ENCODE data around the gene ECE2.

DNA sequence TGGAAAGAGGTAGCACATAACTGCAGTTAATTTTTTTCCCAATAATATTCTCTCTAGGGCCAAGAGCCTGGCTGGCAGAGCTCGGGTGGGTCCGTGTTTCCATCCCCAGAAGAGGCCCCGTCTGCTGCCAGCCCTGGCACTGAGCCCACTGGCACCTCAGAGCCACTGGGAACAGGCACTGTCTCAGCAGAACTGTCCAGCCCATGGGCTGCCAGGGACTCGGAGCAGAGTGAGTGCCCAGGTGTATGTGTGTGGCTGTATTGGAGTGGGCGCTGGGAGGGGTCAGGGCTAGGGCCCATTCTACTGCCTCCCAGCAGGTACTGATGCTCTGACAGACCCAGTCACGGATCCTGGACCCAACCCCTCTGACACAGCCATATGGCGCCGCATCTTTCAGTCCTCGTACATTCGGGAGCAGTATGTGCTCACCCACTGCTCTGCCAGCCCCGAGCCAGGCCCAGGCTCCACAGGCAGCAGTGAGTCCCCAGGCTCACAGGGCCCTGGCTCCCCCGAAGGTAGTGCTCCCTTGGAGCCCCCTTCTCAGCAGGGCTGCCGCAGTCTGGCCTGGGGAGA lies 37.5 kb upstream of the ECE2 start:
- TF ChIP-seq, protein P1, sequence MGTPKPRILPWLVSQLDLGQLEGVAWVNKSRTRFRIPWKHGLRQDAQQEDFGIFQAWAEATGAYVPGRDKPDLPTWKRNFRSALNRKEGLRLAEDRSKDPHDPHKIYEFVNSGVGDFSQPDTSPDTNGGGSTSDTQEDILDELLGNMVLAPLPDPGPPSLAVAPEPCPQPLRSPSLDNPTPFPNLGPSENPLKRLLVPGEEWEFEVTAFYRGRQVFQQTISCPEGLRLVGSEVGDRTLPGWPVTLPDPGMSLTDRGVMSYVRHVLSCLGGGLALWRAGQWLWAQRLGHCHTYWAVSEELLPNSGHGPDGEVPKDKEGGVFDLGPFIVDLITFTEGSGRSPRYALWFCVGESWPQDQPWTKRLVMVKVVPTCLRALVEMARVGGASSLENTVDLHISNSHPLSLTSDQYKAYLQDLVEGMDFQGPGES (IDR thresholded peaks at IDR 0.05): no peak
- TF ChIP-seq, protein P2, sequence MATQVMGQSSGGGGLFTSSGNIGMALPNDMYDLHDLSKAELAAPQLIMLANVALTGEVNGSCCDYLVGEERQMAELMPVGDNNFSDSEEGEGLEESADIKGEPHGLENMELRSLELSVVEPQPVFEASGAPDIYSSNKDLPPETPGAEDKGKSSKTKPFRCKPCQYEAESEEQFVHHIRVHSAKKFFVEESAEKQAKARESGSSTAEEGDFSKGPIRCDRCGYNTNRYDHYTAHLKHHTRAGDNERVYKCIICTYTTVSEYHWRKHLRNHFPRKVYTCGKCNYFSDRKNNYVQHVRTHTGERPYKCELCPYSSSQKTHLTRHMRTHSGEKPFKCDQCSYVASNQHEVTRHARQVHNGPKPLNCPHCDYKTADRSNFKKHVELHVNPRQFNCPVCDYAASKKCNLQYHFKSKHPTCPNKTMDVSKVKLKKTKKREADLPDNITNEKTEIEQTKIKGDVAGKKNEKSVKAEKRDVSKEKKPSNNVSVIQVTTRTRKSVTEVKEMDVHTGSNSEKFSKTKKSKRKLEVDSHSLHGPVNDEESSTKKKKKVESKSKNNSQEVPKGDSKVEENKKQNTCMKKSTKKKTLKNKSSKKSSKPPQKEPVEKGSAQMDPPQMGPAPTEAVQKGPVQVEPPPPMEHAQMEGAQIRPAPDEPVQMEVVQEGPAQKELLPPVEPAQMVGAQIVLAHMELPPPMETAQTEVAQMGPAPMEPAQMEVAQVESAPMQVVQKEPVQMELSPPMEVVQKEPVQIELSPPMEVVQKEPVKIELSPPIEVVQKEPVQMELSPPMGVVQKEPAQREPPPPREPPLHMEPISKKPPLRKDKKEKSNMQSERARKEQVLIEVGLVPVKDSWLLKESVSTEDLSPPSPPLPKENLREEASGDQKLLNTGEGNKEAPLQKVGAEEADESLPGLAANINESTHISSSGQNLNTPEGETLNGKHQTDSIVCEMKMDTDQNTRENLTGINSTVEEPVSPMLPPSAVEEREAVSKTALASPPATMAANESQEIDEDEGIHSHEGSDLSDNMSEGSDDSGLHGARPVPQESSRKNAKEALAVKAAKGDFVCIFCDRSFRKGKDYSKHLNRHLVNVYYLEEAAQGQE (IDR thresholded peaks at IDR 0.05; ENCODE audit: low read depth, low read length): no peak
- no peak for TF ChIP-seq EP300 (IDR thresholded peaks at IDR 0.05; ENCODE audit: borderline replicate concordance in 1 of 2, control insufficient read depth in 1 of 2, low read depth in 2 of 2, low read length in 2 of 2)
- no peak for TF ChIP-seq RAD21 (IDR thresholded peaks at IDR 0.05; ENCODE audit: insufficient read depth, low read depth, low read length)
- TF ChIP-seq, protein P3, sequence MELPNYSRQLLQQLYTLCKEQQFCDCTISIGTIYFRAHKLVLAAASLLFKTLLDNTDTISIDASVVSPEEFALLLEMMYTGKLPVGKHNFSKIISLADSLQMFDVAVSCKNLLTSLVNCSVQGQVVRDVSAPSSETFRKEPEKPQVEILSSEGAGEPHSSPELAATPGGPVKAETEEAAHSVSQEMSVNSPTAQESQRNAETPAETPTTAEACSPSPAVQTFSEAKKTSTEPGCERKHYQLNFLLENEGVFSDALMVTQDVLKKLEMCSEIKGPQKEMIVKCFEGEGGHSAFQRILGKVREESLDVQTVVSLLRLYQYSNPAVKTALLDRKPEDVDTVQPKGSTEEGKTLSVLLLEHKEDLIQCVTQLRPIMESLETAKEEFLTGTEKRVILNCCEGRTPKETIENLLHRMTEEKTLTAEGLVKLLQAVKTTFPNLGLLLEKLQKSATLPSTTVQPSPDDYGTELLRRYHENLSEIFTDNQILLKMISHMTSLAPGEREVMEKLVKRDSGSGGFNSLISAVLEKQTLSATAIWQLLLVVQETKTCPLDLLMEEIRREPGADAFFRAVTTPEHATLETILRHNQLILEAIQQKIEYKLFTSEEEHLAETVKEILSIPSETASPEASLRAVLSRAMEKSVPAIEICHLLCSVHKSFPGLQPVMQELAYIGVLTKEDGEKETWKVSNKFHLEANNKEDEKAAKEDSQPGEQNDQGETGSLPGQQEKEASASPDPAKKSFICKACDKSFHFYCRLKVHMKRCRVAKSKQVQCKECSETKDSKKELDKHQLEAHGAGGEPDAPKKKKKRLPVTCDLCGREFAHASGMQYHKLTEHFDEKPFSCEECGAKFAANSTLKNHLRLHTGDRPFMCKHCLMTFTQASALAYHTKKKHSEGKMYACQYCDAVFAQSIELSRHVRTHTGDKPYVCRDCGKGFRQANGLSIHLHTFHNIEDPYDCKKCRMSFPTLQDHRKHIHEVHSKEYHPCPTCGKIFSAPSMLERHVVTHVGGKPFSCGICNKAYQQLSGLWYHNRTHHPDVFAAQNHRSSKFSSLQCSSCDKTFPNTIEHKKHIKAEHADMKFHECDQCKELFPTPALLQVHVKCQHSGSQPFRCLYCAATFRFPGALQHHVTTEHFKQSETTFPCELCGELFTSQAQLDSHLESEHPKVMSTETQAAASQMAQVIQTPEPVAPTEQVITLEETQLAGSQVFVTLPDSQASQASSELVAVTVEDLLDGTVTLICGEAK (IDR thresholded peaks at IDR 0.05; ENCODE audit: borderline replicate concordance): no peak
- no peak for TF ChIP-seq BHLHE40 (IDR thresholded peaks at IDR 0.05; ENCODE audit: borderline replicate concordance in 1 of 2, low read depth in 2 of 2, low read length in 1 of 2)
- no peak for TF ChIP-seq BCL11A (IDR thresholded peaks at IDR 0.05; ENCODE audit: low read depth, low read length)
